ENCODE measurements around the gene LMOD2.

LMOD2 gene

GRCh38 chr7:123673137-123673732 is 17.6 kb downstream of the LMOD2 start:
- no peak for DNase-seq (ENCODE audit: low read depth in 2 of 2)

- DNase-seq (ENCODE audit: low read depth in 2 of 2), result no peak
These were observed 18.2 kb downstream of the LMOD2 start for GRCh38 chr7:123673752-123674398.

GRCh38 chr7:123674399-123675180 is 18.9 kb downstream of the LMOD2 start:
- DNase-seq (ENCODE audit: low read depth in 2 of 2), result no peak

- no peak for DNase-seq (ENCODE audit: low read depth in 2 of 2)
These were observed 19.5 kb downstream of the LMOD2 start for GRCh38 chr7:123675181-123675473.

- no peak for DNase-seq (ENCODE audit: low read depth in 2 of 2)
These were observed 21.5 kb downstream of the LMOD2 start for GRCh38 chr7:123677061-123677715.

GRCh38 chr7:123679614-123680013 is 23.9 kb downstream of the LMOD2 start:
- no peak for DNase-seq (ENCODE audit: low read depth in 2 of 2)

GRCh38 chr7:123680580-123680979 is 24.9 kb downstream of the LMOD2 start:
- no peak for DNase-seq (ENCODE audit: low read depth in 2 of 2)

GRCh38 chr7:123681561-123681960 is 25.9 kb downstream of the LMOD2 start:
- no peak for DNase-seq (ENCODE audit: low read depth in 2 of 2)

- no peak for DNase-seq (ENCODE audit: low read depth in 2 of 2)
These were observed 27.0 kb downstream of the LMOD2 start for GRCh38 chr7:123682690-123683089.

GRCh38 chr7:123687161-123687560 is 31.5 kb downstream of the LMOD2 start:
- no peak for DNase-seq (ENCODE audit: low read depth in 2 of 2)

- DNase-seq (ENCODE audit: low read depth in 2 of 2), result no peak
These were observed 32.1 kb downstream of the LMOD2 start for GRCh38 chr7:123687727-123688126.

- DNase-seq (ENCODE audit: low read depth in 2 of 2), result no peak
These were observed 33.6 kb downstream of the LMOD2 start for GRCh38 chr7:123689250-123689649.

GRCh38 chr7:123690550-123690949 is 34.9 kb downstream of the LMOD2 start:
- no peak for DNase-seq (ENCODE audit: low read depth in 2 of 2)

GRCh38 chr7:123692471-123692877 is 36.8 kb downstream of the LMOD2 start:
- DNase-seq (ENCODE audit: low read depth in 2 of 2), result no peak

GRCh38 chr7:123695944-123696677 is 40.4 kb downstream of the LMOD2 start:
- DNase-seq (ENCODE audit: low read depth in 2 of 2), result no peak

GRCh38 chr7:123705211-123705901 is 49.7 kb downstream of the LMOD2 start:
- no peak for DNase-seq (ENCODE audit: low read depth in 2 of 2)

- DNase-seq (ENCODE audit: low read depth in 2 of 2), result no peak
These were observed 53.9 kb downstream of the LMOD2 start for GRCh38 chr7:123709525-123709924.

GRCh38 chr7:123710683-123711082 is 55.0 kb downstream of the LMOD2 start:
- DNase-seq (ENCODE audit: low read depth in 2 of 2), result no peak

GRCh38 chr7:123711832-123712293 is 56.2 kb downstream of the LMOD2 start:
- DNase-seq (ENCODE audit: low read depth in 2 of 2), result no peak

GRCh38 chr7:123712619-123713018 is 57.0 kb downstream of the LMOD2 start:
- DNase-seq (ENCODE audit: low read depth in 2 of 2), result no peak
